MM.1S (cell line): ENCODE measurements around the gene DNAAF1.

Source experiments
- DNase-seq: peaks from one replicate; pipeline ENCODE4 v3.0.0-alpha.2; 2015
- H2AFZ ChIP-seq: fragments of 300-600 bp; sonication (generic); 2 replicates; pipeline ENCODE4 v1.6.0; 2016; ENCODE audit warnings: antibody characterized with exemption, low read length
- H3F3A ChIP-seq: fragments of 300-600 bp; sonication (generic); 2 replicates; pipeline ENCODE4 v1.6.1; 2016; ENCODE audit warnings: mild to moderate bottlenecking, antibody characterized with exemption, low read length, moderate library complexity, mixed read lengths; ENCODE audit not compliant: insufficient read depth
- H3K27ac ChIP-seq: fragments of 300-600 bp; sonication (generic); 2 replicates; pipeline ENCODE4 v1.5.1; 2016; ENCODE audit warnings: mild to moderate bottlenecking, low read length
- H3K27me3 ChIP-seq: fragments of 300-600 bp; sonication (generic); replicated peaks from 2 replicates; pipeline ENCODE4 v1.6.0; 2016; ENCODE audit warnings: low read length; ENCODE audit not compliant: insufficient read depth
- H3K36me3 ChIP-seq: fragments of 300-600 bp; sonication (generic); replicated peaks from 2 replicates; pipeline ENCODE4 v1.6.1; 2016; ENCODE audit warnings: mild to moderate bottlenecking, low read length, mixed read lengths; ENCODE audit not compliant: insufficient read depth
- H3K4me1 ChIP-seq: fragments of 300-600 bp; sonication (generic); 2 replicates; pipeline ENCODE4 v1.6.1; 2016; ENCODE audit warnings: low read length, mixed read lengths
- H3K4me2 ChIP-seq: fragments of 300-600 bp; sonication (generic); 2 replicates; pipeline ENCODE4 v1.6.0; 2016; ENCODE audit warnings: low read depth, low read length
- H3K4me3 ChIP-seq: fragments of 300-600 bp; sonication (generic); 2 replicates; pipeline ENCODE4 v1.5.1; 2016; ENCODE audit warnings: low read length, mixed read lengths
- H3K79me2 ChIP-seq: fragments of 300-600 bp; sonication (generic); 2 replicates; pipeline ENCODE4 v1.6.1; 2016; ENCODE audit warnings: mixed run types, low read length, mixed read lengths
- H3K9ac ChIP-seq: fragments of 300-600 bp; sonication (generic); 2 replicates; pipeline ENCODE4 v1.6.1; 2016; ENCODE audit warnings: low read length, mixed read lengths
- H3K9me2 ChIP-seq: fragments of 300-600 bp; sonication (generic); replicated peaks from 2 replicates; pipeline ENCODE4 v1.6.1; 2016; ENCODE audit warnings: mild to moderate bottlenecking, low read length, mixed read lengths; ENCODE audit not compliant: insufficient read depth
- H3K9me3 ChIP-seq: fragments of 300-600 bp; sonication (generic); replicated peaks from 2 replicates; pipeline ENCODE4 v1.6.1; 2016; ENCODE audit warnings: mild to moderate bottlenecking, low read length, mixed read lengths; ENCODE audit not compliant: insufficient read depth
- H4K20me1 ChIP-seq: fragments of 300-600 bp; sonication (generic); 2 replicates; pipeline ENCODE4 v1.6.1; 2016; ENCODE audit warnings: mild to moderate bottlenecking, low read length, moderate library complexity, mixed read lengths; ENCODE audit not compliant: insufficient read depth
- CTCF ChIP-seq: fragments of 300-600 bp; sonication (generic); IDR thresholded peaks from 2 replicates; pipeline ENCODE4 v1.5.1; 2016; ENCODE audit warnings: antibody characterized with exemption, low read length, mixed read lengths
- EZH2 ChIP-seq: fragments of 300-600 bp; sonication (generic); optimal IDR thresholded peaks from 2 replicates; pipeline ENCODE3; 2017; ENCODE audit warnings: low read depth, mild to moderate bottlenecking, antibody characterized with exemption, low read length, mixed read lengths
- EZH2phosphoT487 ChIP-seq: fragments of 300-600 bp; sonication (generic); IDR thresholded peaks from 2 replicates; pipeline ENCODE4 v1.6.1; 2018; ENCODE audit warnings: antibody characterized with exemption, low read length

DNAAF1 gene

GRCh38 chr16:84180519-84181140 lies 35.5 kb downstream of the DNAAF1 start:
- H3K27me3 ChIP-seq = no peaks in the 10 kb centered on the region
- H4K20me1 ChIP-seq = no peaks in the 10 kb centered on the region
- H3F3A ChIP-seq = no peaks in the 10 kb centered on the region
- H3K9me3 ChIP-seq = no peaks in the 10 kb centered on the region
- DNase-seq = no peak
- peaks cover 12% of the 10 kb centered on the region; the same call in 1 of the 2 replicates for H3K4me1 ChIP-seq
- no peak overlapping the region for H3K9ac ChIP-seq
- H3K9me2 ChIP-seq = no peaks in the 10 kb centered on the region
- H3K4me3 ChIP-seq = no peak overlapping the region
- peaks cover 14% of the 10 kb centered on the region for H3K79me2 ChIP-seq
- no peak for TF ChIP-seq CTCF
- no peak for TF ChIP-seq EZH2
- no peak for TF ChIP-seq EZH2phosphoT487
- H3K27ac ChIP-seq = no peak overlapping the region
- H3K36me3 ChIP-seq = no peaks in the 10 kb centered on the region
- H2AFZ ChIP-seq = no peak overlapping the region
- H3K4me2 ChIP-seq = no peak overlapping the region

- Histone ChIP-seq H3K4me3 (no peak overlapping the region), H3K36me3 (no peaks in the 10 kb centered on the region), H2AFZ (no peak overlapping the region), H3K79me2 (peaks cover 21% of the 10 kb centered on the region), H3K4me1 (peaks cover 7% of the 10 kb centered on the region; the same call in 1 of the 2 replicates), H3F3A (no peaks in the 10 kb centered on the region), H3K27me3 (no peaks in the 10 kb centered on the region), H3K9me3 (no peaks in the 10 kb centered on the region), H3K4me2 (no peak overlapping the region), H4K20me1 (no peaks in the 10 kb centered on the region), H3K9me2 (no peaks in the 10 kb centered on the region), H3K27ac (no peak overlapping the region), H3K9ac (no peak overlapping the region)
- DNase-seq = no peak
- TF ChIP-seq EZH2 = no peak
- no peak for TF ChIP-seq EZH2phosphoT487
- no peak for TF ChIP-seq CTCF
Observed at GRCh38 chr16:84181144-84181915, 36.2 kb downstream of the DNAAF1 start.

- Histone ChIP-seq H3K9me3 (no peaks in the 10 kb centered on the region), H3K4me1 (no peaks in the 10 kb centered on the region), H4K20me1 (no peaks in the 10 kb centered on the region), H3F3A (no peaks in the 10 kb centered on the region), H3K27ac (no peak overlapping the region), H3K9me2 (no peaks in the 10 kb centered on the region), H2AFZ (no peak overlapping the region), H3K27me3 (no peaks in the 10 kb centered on the region), H3K4me2 (no peak overlapping the region), H3K79me2 (peaks cover 27% of the 10 kb centered on the region), H3K9ac (no peak overlapping the region), H3K4me3 (no peak overlapping the region), H3K36me3 (no peaks in the 10 kb centered on the region)
- no peak for TF ChIP-seq EZH2phosphoT487
- no peak for TF ChIP-seq CTCF
- no peak for TF ChIP-seq EZH2
- DNase-seq = no peak
Observed at GRCh38 chr16:84182104-84182503, 37.0 kb downstream of the DNAAF1 start.
